Neutrophil (primary cell): ENCODE results near the gene AIG1.

Experiments used
- H3K27ac ChIP-seq: fragments of 200-600 bp; sonication (generic); 2 replicates; pipeline ENCODE4 v1.5.1; 2016; ENCODE audit warnings: mild to moderate bottlenecking, moderate library complexity
- H3K27me3 ChIP-seq: fragments of 200-600 bp; sonication (generic); 2 replicates; pipeline ENCODE4 v1.6.0; 2016; ENCODE audit warnings: mild to moderate bottlenecking
- H3K36me3 ChIP-seq: fragments of 200-600 bp; sonication (generic); 2 replicates; pipeline ENCODE4 v1.5.1; 2017
- H3K4me1 ChIP-seq, 2 experiments: fragments of 200-600 bp in 1 of 2; sonication (generic) in 1 of 2; 1 replicate in 1 of 2; 2 replicates in 1 of 2; pipeline versions ENCODE4 v1.5.1 to v1.6.1; 2013 to 2016; ENCODE audit warnings: low read depth in 1 of 2, low read length in 1 of 2, mild to moderate bottlenecking in 1 of 2, moderate library complexity in 1 of 2; ENCODE audit not compliant: control insufficient read depth in 1 of 2, insufficient read depth in 1 of 2
- H3K4me3 ChIP-seq, 2 experiments: fragments of 200-600 bp in 1 of 2; sonication (generic) in 1 of 2; 1 replicate in 1 of 2; 2 replicates in 1 of 2; pipeline ENCODE4 v1.5.1; 2013 to 2016; ENCODE audit warnings: low read depth in 1 of 2, low read length in 1 of 2, mild to moderate bottlenecking in 1 of 2, moderate library complexity in 1 of 2
- H3K9me3 ChIP-seq: fragments of 200-600 bp; sonication (generic); 2 replicates; pipeline ENCODE4 v1.5.1; 2016
- TF ChIP-seq, protein P1 (sequence below): fragments of 200-600 bp; sonication (generic); IDR thresholded peaks from 2 replicates; pipeline ENCODE4 v1.5.1; 2016; ENCODE audit warnings: antibody characterized with exemption

Gene AIG1

GRCh38 chr6:143357561-143358255 lies 297.0 kb downstream of the AIG1 start:
- TF ChIP-seq, protein P1, sequence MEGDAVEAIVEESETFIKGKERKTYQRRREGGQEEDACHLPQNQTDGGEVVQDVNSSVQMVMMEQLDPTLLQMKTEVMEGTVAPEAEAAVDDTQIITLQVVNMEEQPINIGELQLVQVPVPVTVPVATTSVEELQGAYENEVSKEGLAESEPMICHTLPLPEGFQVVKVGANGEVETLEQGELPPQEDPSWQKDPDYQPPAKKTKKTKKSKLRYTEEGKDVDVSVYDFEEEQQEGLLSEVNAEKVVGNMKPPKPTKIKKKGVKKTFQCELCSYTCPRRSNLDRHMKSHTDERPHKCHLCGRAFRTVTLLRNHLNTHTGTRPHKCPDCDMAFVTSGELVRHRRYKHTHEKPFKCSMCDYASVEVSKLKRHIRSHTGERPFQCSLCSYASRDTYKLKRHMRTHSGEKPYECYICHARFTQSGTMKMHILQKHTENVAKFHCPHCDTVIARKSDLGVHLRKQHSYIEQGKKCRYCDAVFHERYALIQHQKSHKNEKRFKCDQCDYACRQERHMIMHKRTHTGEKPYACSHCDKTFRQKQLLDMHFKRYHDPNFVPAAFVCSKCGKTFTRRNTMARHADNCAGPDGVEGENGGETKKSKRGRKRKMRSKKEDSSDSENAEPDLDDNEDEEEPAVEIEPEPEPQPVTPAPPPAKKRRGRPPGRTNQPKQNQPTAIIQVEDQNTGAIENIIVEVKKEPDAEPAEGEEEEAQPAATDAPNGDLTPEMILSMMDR, result no peak
- no peaks in the 10 kb centered on the region for H3K4me1 ChIP-seq
- no peaks in the 10 kb centered on the region for H3K9me3 ChIP-seq
- no peaks in the 10 kb centered on the region for H3K27me3 ChIP-seq
- no peak overlapping the region for H3K4me3 ChIP-seq
- H3K27ac ChIP-seq, result no peak overlapping the region
- H3K36me3 ChIP-seq, result no peaks in the 10 kb centered on the region

DNA sequence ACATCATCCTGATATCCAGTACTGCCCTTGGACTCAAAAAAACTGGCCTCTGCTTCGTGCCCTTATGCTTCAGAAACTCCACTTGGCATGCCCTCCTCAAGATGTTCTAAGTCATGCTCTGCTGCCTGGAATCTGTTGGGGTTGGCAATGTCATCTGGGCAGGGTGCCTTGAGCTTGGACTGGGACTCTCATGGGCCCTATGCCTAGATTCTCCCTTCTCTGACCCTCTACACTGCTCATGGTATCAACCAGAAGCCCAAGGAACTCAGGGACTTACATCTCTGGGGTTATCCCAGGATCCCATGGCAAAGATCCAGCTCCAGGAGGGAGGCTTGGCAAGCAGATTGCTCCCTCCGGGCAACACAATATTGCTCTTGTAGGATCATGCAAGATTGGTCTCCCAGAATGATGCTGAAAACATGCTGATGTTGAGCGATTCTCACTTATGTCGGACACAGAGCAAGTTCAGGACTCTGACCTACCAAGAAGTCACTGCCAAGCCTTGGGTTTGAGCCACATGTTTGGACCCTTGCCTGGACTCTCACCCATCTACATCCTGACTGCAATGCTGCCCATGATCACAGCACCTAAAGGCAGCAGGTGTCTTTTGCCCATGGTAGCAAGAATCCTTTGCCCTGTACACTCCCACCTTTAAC lies 301.0 kb downstream of the AIG1 start:
- Histone ChIP-seq H3K4me3 (no peak overlapping the region), H3K4me1 (no peaks in the 10 kb centered on the region), H3K27me3 (no peaks in the 10 kb centered on the region), H3K36me3 (no peaks in the 10 kb centered on the region), H3K27ac (no peak overlapping the region), H3K9me3 (no peaks in the 10 kb centered on the region)
- TF ChIP-seq, protein P1, result no peak

GRCh38 chr6:143362192-143362558 lies 301.5 kb downstream of the AIG1 start:
- Histone ChIP-seq H3K4me3 (no peak overlapping the region), H3K27ac (no peak overlapping the region), H3K9me3 (no peaks in the 10 kb centered on the region), H3K36me3 (no peaks in the 10 kb centered on the region), H3K27me3 (no peaks in the 10 kb centered on the region), H3K4me1 (no peaks in the 10 kb centered on the region)
- TF ChIP-seq, protein P1, result no peak

DNA sequence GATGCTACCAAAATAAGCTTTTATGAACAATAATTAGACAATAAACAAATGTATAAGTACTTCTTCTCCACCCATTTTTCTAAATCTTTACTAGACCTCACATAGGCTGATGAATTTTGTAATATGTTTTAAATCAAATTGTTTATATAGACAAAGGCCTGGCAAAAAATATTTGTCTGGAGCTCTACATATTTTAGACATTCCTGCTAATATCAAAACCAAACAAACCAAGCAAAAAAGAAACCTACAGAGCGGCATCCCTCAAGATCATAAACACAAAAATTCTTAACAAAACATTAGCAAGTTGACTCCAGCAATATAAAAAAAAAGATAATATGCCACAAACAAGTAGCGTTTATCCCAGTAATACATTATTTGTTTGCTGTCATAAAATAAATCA lies 302.6 kb downstream of the AIG1 start:
- Histone ChIP-seq H3K27me3 (no peaks in the 10 kb centered on the region), H3K27ac (no peak overlapping the region), H3K9me3 (no peaks in the 10 kb centered on the region), H3K4me1 (no peaks in the 10 kb centered on the region), H3K4me3 (no peak overlapping the region), H3K36me3 (no peaks in the 10 kb centered on the region)
- TF ChIP-seq, protein P1, result no peak

- Histone ChIP-seq H3K27ac (no peak overlapping the region), H3K9me3 (no peaks in the 10 kb centered on the region), H3K27me3 (no peaks in the 10 kb centered on the region), H3K4me1 (no peaks in the 10 kb centered on the region), H3K36me3 (no peaks in the 10 kb centered on the region), H3K4me3 (no peak overlapping the region)
- TF ChIP-seq, protein P1, result no peak
Observed at GRCh38 chr6:143368426-143368825, 307.7 kb downstream of the AIG1 start.
